ENCODE data around the gene CBX6. TPM values are rescaled to one million over a fixed set of nuclear protein-coding genes. Genes with fewer than 3 reads are reported as not detected.

The CBX6 gene
- total and polyA plus RNA-seq, 9 of the 15 experiments (the other 6 are each of a cell fraction or from before 2014, with no cell fraction given): 0.75 to 31.6 (median 8.0) TPM

- peaks cover 4 to 8% of the 10 kb centered on the region in 2 experiments; a peak in 2 of 5 replicates for H3K4me1 ChIP-seq (replicated peaks in 1 of 2; ENCODE audit: control insufficient read depth in 2 of 2, insufficient read depth in 2 of 2, low read length in 2 of 2)
- no peak for TF ChIP-seq THRA (IDR thresholded peaks at IDR 0.05)
- no peak for TF ChIP-seq ZNF507 (tag; conservative IDR thresholded peaks at IDR 0.05)
- TF ChIP-seq DPF2 (IDR thresholded peaks at IDR 0.05): no peak
- TF ChIP-seq JUN (IDR thresholded peaks at IDR 0.05; ENCODE audit: borderline replicate concordance, low read depth, low read length): no peak
- TF ChIP-seq JUN (CRISPR knock-in tag; IDR thresholded peaks at IDR 0.05; ENCODE audit: borderline replicate concordance): no peak
- TF ChIP-seq TBL1XR1 (IDR thresholded peaks at IDR 0.05; ENCODE audit: low read length in 2 of 2): no peak
- TF ChIP-seq KLF13 (tag; IDR thresholded peaks at IDR 0.05; ENCODE audit: borderline replicate concordance, low read depth): no peak
- no peak for TF ChIP-seq ZNF57 (CRISPR knock-in tag; IDR thresholded peaks at IDR 0.05)
- ATAC-seq (no peak), DNase-seq (ENCODE audit: extremely low read depth in 1 of 4, low spot score in 3 of 4) (no peak), FAIRE-seq (no peak)
- in situ Hi-C loops (cut with MboI): no loop called here
- no peaks in the 10 kb centered on the region for H3K9me3 ChIP-seq (replicated peaks; ENCODE audit: control insufficient read depth, insufficient read depth, low read depth, low read length)
- no peak overlapping the region for H3K9ac ChIP-seq (ENCODE audit: insufficient read depth in 1 of 2, low read depth in 2 of 2, low read length in 2 of 2)
- H3K9me1 ChIP-seq (ENCODE audit: control insufficient read depth, insufficient read depth, low read length): no peaks in the 10 kb centered on the region
- no peak overlapping the region for H3K4me2 ChIP-seq (ENCODE audit: insufficient read depth, low read length)
- H3K4me3 ChIP-seq: no peak overlapping the region
- no peak overlapping the region for H3K27ac ChIP-seq (ENCODE audit: extremely low read depth, low read depth, low read length)
- no TSS peak for BruUV-seq (replicated peaks)
- POLR2A ChIA-PET: no interaction called here
- no peak overlapping the region for H2AFZ ChIP-seq (ENCODE audit: low read depth, low read length)
- H3K79me2 ChIP-seq (ENCODE audit: control insufficient read depth, insufficient read depth, low read length): no peaks in the 10 kb centered on the region
- WGBS (ENCODE audit: insufficient coverage, low coverage, missing lambda C conversion rate): 97% methylated on average over 5 of the region's 5 CpGs
- intact Hi-C loops (cut with micrococcal nuclease): no loop called here
- H3K36me3 ChIP-seq (ENCODE audit: control insufficient read depth, insufficient read depth, low read length): no peaks in the 10 kb centered on the region
- no peaks in the 10 kb centered on the region for H4K20me1 ChIP-seq (replicated peaks; ENCODE audit: control insufficient read depth, insufficient read depth, low read length)
- H3K27me3 ChIP-seq (ENCODE audit: control insufficient read depth in 2 of 2, insufficient read depth in 2 of 2, low read length in 2 of 2): no peaks in the 10 kb centered on the region
- CTCF ChIA-PET (ENCODE audit: low intra/inter-chr PET ratio): no interaction called here
These were observed 37.0 kb downstream of the CBX6 start for GRCh38 chr22:38834991-38835390.

Measured in K562 (cell line).